Activated CD8-positive, alpha-beta memory T cell treated with anti-CD3 and anti-CD28 coated beads for 4 hours (primary cell): Measurements from ENCODE around the gene LCE1F.

ENCODE experiments used
- DNase-seq, 2 donors: peaks; one replicate each; pipeline ENCODE4 v3.0.0-alpha.2; 2020; ENCODE audit warnings: low read depth in 2 of 2

The LCE1F gene

GRCh38 chr1:152776361-152776760 lies 1.4 kb downstream of the LCE1F start:
- DNase-seq: no peak

GRCh38 chr1:152777510-152778137 lies 2.7 kb downstream of the LCE1F start:
- no peak for DNase-seq

GRCh38 chr1:152783095-152783494 lies 8.2 kb downstream of the LCE1F start:
- no peak for DNase-seq

GRCh38 chr1:152786077-152786476 lies 11.1 kb downstream of the LCE1F start, which contains the start of gene LCE1E:
Gene LCE1E (plus strand): TSS chr1:152786257. CDS start chr1:152787300, 1,043 bp downstream.
- no peak for DNase-seq

- no peak for DNase-seq
Observed at GRCh38 chr1:152795686-152796085, 20.7 kb downstream of the LCE1F start.

GRCh38 chr1:152796421-152796820 lies 21.5 kb downstream of the LCE1F start, which contains the start of gene LCE1D:
Gene LCE1D (plus strand): TSS chr1:152796721. CDS start chr1:152797795, 1,074 bp downstream.
- DNase-seq: no peak

- no peak for DNase-seq
Observed at GRCh38 chr1:152801333-152801732, 26.4 kb downstream of the LCE1F start.

- DNase-seq: no peak
Observed at GRCh38 chr1:152806576-152806975, 31.6 kb downstream of the LCE1F start, which contains the start of gene LCE1C. Gene LCE1C (minus strand): TSS chr1:152806651. CDS start chr1:152805478, 1,173 bp downstream.

- no peak for DNase-seq
Observed at GRCh38 chr1:152811050-152811449, 36.1 kb downstream of the LCE1F start.

GRCh38 chr1:152811671-152812070 lies 36.7 kb downstream of the LCE1F start, which contains the start of gene LCE1B:
Gene LCE1B (plus strand): TSS chr1:152811971. CDS start chr1:152812447, 476 bp downstream.
- no peak for DNase-seq

- DNase-seq: no peak
Observed at GRCh38 chr1:152817309-152817708, 42.4 kb downstream of the LCE1F start.

- no peak for DNase-seq
Observed at GRCh38 chr1:152823294-152823693, 48.4 kb downstream of the LCE1F start.

GRCh38 chr1:152824964-152825363 lies 50.0 kb downstream of the LCE1F start:
- DNase-seq: no peak
